GM18511 (cell line): ENCODE results near the gene DXO.
A peak's percentile ranks its signal among the peaks of the same experiment; 100 is the strongest.

Source experiments
- ATAC-seq: cut with Tn5 transposase; IDR thresholded peaks from one replicate; pipeline ENCODE4 v1.9.1; 2021; ENCODE audit warnings: mild to moderate bottlenecking, moderate library complexity; ENCODE audit not compliant: unreplicated experiment

Gene DXO

GRCh38 chr6:31958741-31959739, 12.9 kb downstream of the DXO start, which contains the start of the genes NELFE and SKIC2:
TSS of gene NELFE (minus strand) at chr6:31958971. CDS start at chr6:31958446, 525 bp downstream.
TSS of gene SKIC2 (plus strand) at chr6:31959175. CDS start at chr6:31959193, 18 bp downstream.
- peak; percentile 99 for ATAC-seq

GRCh38 chr6:31958412-31958740, 13.6 kb downstream of the DXO start:
- ATAC-seq: no peak

GRCh38 chr6:31956796-31957195, 15.1 kb downstream of the DXO start:
- no peak for ATAC-seq

- ATAC-seq: no peak
Measured at GRCh38 chr6:31954511-31954910, 17.4 kb downstream of the DXO start.

GRCh38 chr6:31952890-31953289, 19.0 kb downstream of the DXO start:
- no peak for ATAC-seq

- no peak for ATAC-seq
Measured at GRCh38 chr6:31952140-31952805, 19.7 kb downstream of the DXO start.

- no peak for ATAC-seq
Measured at GRCh38 chr6:31949926-31950548, 21.9 kb downstream of the DXO start.

- no peak for ATAC-seq
Measured at GRCh38 chr6:31948753-31949413, 23.1 kb downstream of the DXO start.

GRCh38 chr6:31948306-31948705, 23.6 kb downstream of the DXO start:
- ATAC-seq: no peak

- no peak for ATAC-seq
Measured at GRCh38 chr6:31947864-31948263, 24.1 kb downstream of the DXO start.

GRCh38 chr6:31947070-31947675, 24.8 kb downstream of the DXO start:
- ATAC-seq: no peak

GRCh38 chr6:31946370-31946885, 25.5 kb downstream of the DXO start:
- no peak for ATAC-seq

- no peak for ATAC-seq
Measured at GRCh38 chr6:31945507-31946369, 26.2 kb downstream of the DXO start, which contains the start of gene CFB. TSS of gene CFB (plus strand) at chr6:31946095. CDS start at chr6:31946222, 127 bp downstream.

GRCh38 chr6:31945154-31945506, 26.8 kb downstream of the DXO start:
- no peak for ATAC-seq

- ATAC-seq: no peak
Measured at GRCh38 chr6:31943742-31944141, 28.2 kb downstream of the DXO start.

GRCh38 chr6:31940256-31940664, 31.7 kb downstream of the DXO start:
- no peak for ATAC-seq

GRCh38 chr6:31935823-31936222, 36.1 kb downstream of the DXO start:
- ATAC-seq: no peak

GRCh38 chr6:31935021-31935420, 36.9 kb downstream of the DXO start:
- no peak for ATAC-seq

GRCh38 chr6:31933537-31933936, 38.4 kb downstream of the DXO start:
- no peak for ATAC-seq
